Measurements from ENCODE around the gene SPATA9.
"Not testable (repeated sequence)": the region's sequence is repeated elsewhere in the genome, so short reads cannot be mapped to it uniquely, and the experiment has no call there.

SPATA9 gene

DNA sequence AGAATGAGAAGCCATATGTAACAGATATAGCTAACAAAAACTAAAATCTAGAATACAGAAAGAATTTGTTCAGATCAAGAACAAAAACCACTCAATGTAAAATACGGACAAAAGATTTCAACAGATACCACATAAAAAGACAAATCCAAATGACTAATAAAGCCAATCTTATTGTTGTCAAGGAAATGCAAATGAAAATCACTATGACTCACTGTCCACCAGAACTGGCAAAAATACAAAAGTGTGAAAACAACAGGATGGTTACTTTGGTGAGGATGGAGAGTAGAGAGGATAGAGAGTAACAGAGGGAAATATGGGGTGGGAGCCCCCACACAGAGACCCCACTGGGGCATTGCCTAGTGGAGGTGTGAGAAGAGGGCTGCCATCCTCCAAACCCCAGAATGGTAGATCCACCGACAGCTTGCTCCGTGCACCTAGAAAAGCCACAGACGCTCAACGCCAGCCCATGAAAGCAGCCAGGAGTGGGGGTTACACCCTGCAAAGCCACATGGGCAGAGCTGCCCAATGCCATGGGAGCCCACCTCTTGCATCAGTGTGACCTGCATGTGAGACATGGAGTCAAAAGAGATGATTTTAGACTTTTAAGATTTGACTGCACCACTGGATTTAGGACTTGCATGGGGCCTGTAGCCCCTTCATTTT is 33.1 kb upstream of the SPATA9 start:
- DNase-seq (ENCODE audit: low read depth) = peak; percentile 87

DNA sequence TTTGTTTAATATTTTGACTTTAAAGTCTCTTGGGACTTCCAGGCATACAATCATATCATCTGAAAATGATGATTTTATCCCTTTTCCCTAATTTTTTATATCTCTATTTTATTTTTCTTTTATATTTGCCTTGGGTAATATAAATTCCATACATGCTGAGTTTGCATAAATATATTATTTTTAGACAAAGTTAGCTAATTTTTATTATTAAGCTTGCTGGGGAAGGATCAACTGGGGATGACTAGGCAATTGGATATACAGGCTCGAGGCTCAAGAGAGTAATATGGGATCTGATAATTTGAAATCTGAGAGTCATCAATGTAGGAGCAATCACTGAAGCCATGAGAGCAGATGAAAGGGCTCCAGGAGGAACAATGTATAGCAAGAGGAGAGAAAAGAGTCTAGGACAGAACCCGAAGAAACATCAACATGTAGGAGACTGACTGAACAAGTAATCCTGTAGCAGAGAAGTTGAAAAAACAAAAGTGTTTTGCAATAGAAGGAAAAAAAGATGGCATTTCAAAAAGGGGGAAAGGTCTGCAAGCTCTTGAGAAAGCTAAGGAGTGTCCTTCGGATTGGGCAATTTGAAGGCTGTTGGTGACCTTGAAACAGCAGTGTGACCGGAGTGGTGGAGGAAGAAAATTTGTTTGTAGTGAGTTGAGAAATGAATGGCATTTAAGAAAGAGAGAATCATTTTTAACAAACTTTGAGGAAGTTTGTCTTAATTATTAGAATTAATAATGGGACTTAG is 31.3 kb upstream of the SPATA9 start:
- no peak overlapping the region for H3K4me3 ChIP-seq (replicated peaks; ENCODE audit: low read depth, low read length)
- peak; percentile 70 for DNase-seq (ENCODE audit: low read depth)
- TF ChIP-seq, protein P1, sequence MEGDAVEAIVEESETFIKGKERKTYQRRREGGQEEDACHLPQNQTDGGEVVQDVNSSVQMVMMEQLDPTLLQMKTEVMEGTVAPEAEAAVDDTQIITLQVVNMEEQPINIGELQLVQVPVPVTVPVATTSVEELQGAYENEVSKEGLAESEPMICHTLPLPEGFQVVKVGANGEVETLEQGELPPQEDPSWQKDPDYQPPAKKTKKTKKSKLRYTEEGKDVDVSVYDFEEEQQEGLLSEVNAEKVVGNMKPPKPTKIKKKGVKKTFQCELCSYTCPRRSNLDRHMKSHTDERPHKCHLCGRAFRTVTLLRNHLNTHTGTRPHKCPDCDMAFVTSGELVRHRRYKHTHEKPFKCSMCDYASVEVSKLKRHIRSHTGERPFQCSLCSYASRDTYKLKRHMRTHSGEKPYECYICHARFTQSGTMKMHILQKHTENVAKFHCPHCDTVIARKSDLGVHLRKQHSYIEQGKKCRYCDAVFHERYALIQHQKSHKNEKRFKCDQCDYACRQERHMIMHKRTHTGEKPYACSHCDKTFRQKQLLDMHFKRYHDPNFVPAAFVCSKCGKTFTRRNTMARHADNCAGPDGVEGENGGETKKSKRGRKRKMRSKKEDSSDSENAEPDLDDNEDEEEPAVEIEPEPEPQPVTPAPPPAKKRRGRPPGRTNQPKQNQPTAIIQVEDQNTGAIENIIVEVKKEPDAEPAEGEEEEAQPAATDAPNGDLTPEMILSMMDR (IDR thresholded peaks at IDR 0.05; ENCODE audit: low read length, missing control alignments) = no peak

More for the DNA sequence above, 33.1 kb upstream of the SPATA9 start:
- TF ChIP-seq, protein P1 (IDR thresholded peaks at IDR 0.05; ENCODE audit: low read length, missing control alignments) = no peak
- no peak overlapping the region for H3K4me3 ChIP-seq (replicated peaks; ENCODE audit: low read depth, low read length)

DNA sequence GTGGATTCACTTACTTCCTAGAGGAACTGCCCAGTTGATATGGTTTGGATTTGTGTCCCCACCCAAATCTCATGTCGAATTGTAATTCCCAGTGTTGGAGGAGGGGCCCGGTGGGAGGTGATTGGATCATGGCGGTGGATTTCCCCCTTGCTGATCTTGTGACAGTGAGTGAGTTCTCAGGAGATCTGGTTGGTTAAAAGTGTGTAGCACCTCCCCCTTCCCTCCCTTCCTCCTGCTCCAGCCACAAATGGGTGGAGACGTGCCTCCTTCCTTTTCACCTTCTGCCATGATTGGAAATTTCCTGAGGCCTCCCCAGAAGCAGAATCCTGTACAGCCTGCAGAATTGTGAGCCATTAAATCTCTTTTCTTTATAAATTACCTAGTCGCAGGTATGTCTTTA is 30.5 kb upstream of the SPATA9 start:
- not testable (repeated sequence) for DNase-seq (ENCODE audit: low read depth); H3K4me3 ChIP-seq (replicated peaks; ENCODE audit: low read depth, low read length)

DNA sequence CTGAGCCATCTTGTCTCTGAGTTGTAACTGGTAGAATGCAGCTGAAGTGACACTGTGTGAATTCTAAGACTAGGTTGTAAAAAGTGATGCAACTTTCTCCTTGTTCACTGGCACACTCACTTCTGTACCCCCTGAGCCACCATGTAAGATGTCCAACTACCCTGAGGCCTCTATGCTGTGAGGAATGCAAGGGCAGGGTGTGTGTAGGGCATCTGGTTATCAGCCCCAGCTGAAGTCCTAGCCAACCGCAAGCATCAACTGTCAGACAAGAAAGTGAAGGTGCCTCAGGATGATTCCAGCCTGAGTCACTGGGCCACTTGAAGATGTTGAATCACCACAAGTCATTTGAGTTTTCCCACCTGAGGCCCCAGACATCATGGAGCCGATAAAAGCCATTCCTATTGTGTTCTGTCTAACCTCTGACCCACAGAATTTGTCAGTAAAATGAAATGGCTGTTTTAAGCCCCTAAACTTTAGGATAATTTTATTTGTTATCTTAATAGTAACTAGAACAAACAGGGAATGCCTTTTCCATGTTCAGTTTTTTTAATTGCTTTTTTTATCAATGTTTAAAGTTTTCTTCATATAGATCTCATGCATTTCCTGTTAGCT is 29.7 kb upstream of the SPATA9 start:
- TF ChIP-seq, protein P1 (IDR thresholded peaks at IDR 0.05; ENCODE audit: low read length, missing control alignments) = no peak
- H3K4me3 ChIP-seq (replicated peaks; ENCODE audit: low read depth, low read length) = no peak overlapping the region
- DNase-seq (ENCODE audit: low read depth) = peak; percentile 77

DNA sequence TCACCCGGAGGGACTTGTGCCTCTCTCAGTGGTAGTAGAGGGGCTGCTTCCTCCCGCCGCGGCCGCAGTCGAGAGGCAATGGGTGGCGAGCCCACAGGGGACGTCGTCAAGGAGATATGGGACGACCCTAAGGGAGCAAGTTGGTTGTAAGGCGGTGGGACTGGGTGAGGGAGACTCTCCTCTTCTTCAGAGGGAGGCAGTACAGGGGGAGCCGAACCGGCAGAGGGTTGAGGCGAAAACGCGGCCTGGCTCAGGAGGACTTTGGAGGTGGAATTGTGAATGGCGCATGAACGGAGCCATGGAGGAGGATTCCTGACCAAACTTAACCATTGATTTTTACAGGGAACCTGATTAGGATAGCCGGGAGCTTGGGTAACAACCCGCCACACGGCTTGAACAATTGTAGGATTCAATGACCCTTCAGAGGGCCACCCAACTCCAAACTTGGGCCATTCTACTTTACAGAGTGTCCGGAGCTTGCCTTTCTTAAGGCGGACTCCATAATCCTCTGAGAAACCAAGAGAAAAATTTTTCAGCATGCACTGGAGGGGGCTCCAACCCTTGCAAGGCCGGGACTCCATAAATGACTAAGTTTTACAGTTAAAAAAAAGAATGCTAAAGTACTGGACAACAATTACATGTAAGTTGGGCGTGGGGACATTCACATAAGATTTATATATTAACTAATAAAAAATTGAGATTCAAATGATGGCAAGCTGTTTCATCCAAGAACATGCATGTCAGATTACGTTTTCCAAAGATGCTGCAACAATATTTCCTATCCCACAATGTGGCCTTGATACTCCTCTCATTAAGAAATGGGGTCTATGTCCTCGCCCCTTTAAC is 28.9 kb upstream of the SPATA9 start:
- no peak overlapping the region for H3K4me3 ChIP-seq (replicated peaks; ENCODE audit: low read depth, low read length)
- TF ChIP-seq, protein P1 (IDR thresholded peaks at IDR 0.05; ENCODE audit: low read length, missing control alignments) = no peak
- no peak for DNase-seq (ENCODE audit: low read depth)

DNA sequence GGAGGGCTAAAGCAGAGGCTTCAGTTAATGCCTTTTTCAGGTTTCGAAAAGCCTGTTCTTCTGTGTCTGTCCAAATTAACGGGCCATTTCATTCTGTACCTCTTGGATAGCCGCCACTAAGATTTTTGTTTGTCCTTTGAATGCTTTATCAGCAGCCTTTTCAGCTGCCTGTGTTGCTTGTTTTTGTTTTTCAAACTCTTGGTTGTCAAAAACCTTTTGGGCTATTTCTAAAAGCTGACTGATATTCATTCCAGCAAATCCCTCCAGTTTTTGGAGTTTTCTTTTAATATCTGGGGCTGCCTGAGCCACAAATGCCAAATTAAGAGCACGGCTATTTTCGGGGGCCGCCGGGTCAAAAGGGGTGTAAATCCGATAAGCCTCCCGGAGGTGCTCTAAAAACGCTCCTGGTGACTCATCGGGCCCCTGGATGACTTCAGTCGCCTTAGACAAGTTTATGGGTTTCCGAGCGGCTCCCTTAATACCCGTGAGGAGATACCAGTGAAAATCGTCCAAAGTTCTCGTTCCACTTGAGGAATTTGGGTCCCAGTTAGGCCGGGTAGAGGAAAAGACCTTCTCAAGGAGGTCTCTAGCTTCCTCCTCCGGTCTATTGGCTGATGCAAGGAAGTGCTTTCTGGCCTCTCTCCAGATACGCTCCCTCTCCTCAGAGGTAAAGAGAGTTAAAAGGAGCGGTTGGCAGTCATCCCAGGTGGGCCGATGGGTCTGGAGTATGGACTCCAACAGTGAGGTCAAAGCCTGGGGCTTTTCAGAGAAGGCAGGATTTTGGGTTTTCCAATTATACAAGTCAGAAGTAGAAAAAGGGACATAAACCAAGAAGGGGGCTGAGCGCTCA is 28.1 kb upstream of the SPATA9 start:
- not testable (repeated sequence) for H3K4me3 ChIP-seq (replicated peaks; ENCODE audit: low read depth, low read length); DNase-seq (ENCODE audit: low read depth)

DNA sequence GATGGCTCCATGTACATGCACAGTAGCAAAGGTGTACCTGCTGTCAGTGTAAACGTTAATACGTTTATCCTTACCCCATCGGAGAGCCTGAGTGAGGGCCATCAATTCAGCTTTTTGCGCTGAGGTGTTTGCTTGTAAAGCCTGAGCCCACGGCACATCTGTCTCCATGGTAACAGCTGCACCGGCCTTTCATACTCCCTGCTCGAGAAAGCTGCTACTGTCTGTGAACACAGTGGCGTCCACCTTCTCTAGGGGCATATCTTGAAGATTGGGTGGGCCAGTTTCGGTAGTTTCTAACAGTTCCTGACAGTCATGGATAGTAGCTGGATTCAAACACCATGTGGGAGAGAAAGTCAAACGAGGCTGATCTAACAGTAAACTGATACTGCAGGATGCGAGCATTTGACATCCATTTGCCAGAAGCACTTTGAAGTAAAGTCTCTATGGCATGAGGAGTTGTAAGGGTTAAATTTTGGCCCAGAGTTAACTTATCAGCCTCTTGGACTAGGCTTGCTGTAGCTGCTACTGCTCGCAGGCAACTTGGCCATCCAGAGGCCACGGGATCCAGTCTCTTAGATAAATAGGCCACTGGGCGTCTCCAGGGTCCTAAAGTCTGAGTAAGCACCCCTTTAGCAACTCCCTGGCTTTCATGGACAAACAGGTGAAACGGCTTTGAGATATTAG is 27.3 kb upstream of the SPATA9 start:
- TF ChIP-seq, protein P1 (IDR thresholded peaks at IDR 0.05; ENCODE audit: low read length, missing control alignments) = no peak
- no peak overlapping the region for H3K4me3 ChIP-seq (replicated peaks; ENCODE audit: low read depth, low read length)
- peak; percentile 36 for DNase-seq (ENCODE audit: low read depth)

Data from fibroblast of pulmonary artery (primary cell).